ENCODE measurements around the gene CNOT6.
"Not testable (repeated sequence)": the region's sequence is repeated elsewhere in the genome, so short reads cannot be mapped to it uniquely, and the experiment has no call there.

The CNOT6 gene

DNA sequence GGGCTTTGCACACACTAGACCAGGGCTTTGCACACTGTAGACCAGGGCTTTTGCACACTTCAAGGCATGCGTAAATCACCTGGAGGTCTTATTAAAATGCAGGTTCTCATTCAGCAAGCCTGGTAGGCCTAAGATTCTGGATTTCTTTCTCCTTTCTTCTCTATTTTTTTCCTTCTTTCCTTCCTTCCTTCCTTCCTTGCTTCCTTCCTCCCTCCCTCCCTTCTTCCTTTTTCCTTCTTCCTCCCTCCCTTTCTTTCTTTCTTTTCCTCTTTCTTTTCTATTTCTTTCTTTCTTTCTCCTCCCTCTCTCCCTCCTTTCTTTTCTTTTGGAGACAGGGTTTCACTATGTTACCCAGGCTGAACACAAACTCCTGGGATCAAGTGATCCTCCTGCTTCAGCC lies 24.3 kb upstream of the CNOT6 start:
- in situ Hi-C loops (cut with HindIII; ENCODE audit: low pct_ligation_motif_present, low pct_unique_long_range_greater_than_20kb, low sequenced_read_pairs) = no loop called here

DNA sequence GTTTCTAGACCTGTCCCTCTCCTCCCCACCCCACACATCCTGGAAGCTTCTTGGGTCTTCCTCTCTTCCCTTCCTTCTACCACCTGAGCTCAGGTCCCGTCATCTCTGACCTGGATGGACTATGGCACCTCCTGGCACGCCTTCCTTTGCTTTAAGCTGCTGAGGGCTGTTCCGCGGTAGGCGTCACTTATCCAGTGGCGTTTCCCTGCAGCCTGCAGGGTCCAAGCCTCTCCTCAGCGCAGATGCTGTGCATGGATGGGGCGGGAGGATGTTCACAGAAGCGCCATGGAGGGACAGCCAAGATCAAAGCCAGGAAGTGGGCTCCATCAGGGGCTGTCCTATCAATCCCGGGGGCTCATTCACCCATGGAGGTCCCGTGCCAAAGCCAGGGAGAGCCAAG lies 23.8 kb upstream of the CNOT6 start:
- in situ Hi-C loops (cut with HindIII; ENCODE audit: low pct_ligation_motif_present, low pct_unique_long_range_greater_than_20kb, low sequenced_read_pairs) = no loop called here
- DNase-seq = no peak

More for the DNA sequence above, 24.3 kb upstream of the CNOT6 start:
- DNase-seq = no peak

DNA sequence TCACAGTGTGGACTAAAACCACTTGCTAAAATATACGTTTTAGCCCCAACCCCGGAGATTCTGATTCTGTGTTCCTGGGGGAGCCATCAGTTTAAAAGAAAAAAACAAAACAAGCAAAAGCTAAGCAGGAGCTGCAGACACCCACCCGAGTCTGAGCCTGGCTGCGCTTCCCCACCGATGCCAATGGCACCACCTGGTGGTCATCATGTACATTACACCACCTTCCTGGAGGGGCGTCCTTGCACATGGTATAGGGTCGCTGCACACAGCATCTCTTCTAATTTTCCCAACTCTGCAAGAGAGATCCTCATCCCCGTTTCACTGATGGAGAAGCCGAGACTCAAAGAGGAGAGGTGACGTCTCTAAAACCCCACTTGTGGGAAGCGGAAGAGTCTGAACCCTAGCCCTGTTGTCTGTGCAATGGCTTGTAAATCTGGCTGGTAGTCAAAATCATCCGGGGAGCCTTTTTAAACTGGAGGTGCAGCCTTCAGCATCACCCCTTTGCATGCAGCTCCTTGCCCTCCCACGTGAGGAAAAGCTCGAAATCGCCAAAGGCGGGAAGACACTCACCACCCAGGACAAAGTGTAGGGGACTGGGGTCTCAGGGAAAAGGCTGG lies 23.1 kb upstream of the CNOT6 start:
- in situ Hi-C loops (cut with HindIII; ENCODE audit: low pct_ligation_motif_present, low pct_unique_long_range_greater_than_20kb, low sequenced_read_pairs) = no loop called here
- DNase-seq = peak; percentile 35

DNA sequence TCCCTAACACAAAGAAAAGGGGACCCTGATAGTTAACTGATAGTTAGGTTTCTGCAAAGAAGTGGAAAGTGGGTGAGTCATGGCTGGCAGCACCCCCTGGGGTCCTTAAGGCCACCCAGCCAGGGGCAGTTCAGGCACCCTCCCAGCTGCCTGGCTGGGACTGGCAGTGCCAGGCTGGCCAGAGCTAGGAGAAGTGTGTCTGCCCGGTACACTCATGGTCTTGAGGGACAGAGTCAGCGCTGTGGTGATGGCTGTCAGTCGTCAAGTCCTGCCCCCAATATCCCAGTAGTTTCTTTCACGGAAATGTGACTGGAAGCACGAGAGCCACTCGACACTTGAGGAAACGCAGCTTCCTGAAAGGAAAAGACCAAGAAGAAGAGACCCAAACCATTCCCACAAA lies 22.3 kb upstream of the CNOT6 start:
- in situ Hi-C loops (cut with HindIII; ENCODE audit: low pct_ligation_motif_present, low pct_unique_long_range_greater_than_20kb, low sequenced_read_pairs) = no loop called here
- DNase-seq = no peak

DNA sequence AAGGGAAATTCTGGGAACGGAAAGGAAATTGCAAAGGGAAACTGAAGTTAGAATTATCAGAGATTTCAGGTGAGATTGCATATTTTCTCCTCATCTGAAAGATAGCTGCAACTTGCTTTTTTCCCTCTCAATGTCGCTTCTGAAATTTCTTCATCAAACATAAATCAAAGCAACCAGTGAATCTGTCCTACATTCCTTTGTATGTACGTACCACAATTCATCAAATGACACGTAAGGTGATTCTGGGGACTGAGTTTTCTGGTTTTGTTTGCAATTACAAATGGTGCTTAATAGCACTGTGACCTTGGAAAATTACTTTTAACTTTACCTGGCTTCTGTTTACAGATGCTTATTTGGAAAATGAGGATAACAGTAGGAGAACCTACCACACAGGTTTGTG lies 21.9 kb upstream of the CNOT6 start:
- DNase-seq = no peak
- in situ Hi-C loops (cut with HindIII; ENCODE audit: low pct_ligation_motif_present, low pct_unique_long_range_greater_than_20kb, low sequenced_read_pairs) = no loop called here

DNA sequence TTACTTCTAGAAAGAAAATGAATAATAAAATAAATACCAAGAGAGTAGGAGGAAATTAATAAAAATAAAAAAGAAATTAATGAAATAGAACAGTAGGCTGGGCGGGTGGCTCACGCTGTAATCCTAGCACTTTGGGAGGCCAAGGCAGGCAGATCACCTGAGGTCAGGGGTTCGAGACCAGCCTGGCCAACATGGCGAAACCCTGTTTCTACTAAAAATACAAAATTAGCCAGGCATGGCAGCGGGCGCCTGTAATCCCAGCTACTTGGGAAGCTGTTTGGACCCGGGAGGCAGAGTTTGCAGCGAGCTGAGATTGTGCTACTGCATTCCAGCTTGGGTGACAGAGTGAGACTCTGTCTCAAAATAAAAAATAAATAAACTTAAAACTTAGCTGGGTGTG lies 20.8 kb upstream of the CNOT6 start:
- in situ Hi-C loops (cut with HindIII; ENCODE audit: low pct_ligation_motif_present, low pct_unique_long_range_greater_than_20kb, low sequenced_read_pairs); DNase-seq: not testable (repeated sequence)

DNA sequence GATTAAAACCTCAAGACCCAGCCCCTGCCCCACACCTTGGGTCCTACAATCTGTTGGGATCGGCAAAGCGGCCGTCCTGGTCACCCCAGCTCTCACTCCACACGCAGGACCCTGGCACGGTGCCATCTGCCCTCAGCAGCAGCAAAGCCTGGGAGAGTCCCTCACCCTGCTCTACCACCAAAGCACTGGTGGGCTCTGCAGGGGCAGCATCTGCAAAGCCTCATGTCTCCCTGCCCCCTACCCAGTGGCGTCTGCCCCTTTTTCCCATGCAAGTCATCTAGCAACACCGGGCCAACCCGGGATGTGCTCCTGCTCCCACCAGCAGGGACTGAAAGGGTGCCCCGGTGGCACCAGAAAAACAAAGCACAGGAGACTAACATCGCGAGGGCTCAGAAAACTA lies 19.6 kb upstream of the CNOT6 start:
- DNase-seq = no peak
- in situ Hi-C loops (cut with HindIII; ENCODE audit: low pct_ligation_motif_present, low pct_unique_long_range_greater_than_20kb, low sequenced_read_pairs) = no loop called here

DNA sequence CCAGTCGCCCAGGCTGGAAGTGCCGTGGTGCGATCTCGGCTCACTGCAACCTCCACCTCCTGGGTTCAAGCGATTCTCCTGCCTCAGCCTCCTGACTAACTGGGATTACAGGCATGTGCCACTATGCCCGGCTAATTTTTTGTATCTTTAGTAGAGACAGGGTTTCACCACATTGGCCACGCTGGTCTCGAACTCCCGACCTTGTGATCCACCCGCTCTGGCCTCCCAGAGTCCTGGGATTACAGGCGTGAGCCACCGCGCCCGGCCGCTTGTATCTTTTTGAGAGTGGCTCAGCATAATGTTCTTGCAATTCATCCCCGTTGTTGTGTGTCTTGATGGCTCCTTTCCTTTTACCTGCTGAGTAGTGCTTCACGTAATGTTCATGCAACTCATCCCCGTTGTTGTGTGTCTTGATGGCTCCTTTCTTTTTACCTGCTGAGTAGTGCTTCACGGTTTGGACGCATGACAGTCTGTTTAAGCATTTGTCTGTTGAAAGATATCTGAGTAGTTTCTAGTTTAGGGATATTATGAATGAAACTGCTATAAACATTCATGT lies 18.1 kb upstream of the CNOT6 start:
- DNase-seq; in situ Hi-C loops (cut with HindIII; ENCODE audit: low pct_ligation_motif_present, low pct_unique_long_range_greater_than_20kb, low sequenced_read_pairs): not testable (repeated sequence)

DNA sequence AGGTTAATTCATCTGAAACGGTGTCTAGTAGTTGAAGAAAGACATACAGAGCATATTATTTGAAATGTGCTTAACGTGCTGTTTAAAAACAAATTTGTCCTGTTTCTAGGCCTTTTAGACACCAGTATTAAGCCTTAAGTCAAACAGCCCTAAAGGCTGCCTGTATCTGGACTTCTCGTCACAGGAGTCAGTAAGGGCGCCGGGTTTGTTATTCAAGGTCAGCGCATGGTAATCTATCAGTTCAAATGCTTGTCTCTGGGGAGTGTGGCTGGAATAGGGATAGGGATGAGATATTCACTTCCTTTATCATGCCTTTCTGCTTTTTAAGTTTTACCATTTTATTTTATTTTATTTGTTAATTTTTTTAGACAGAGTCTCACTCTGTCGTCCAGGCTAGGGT lies 9.4 kb upstream of the CNOT6 start:
- in situ Hi-C loops (cut with HindIII; ENCODE audit: low pct_ligation_motif_present, low pct_unique_long_range_greater_than_20kb, low sequenced_read_pairs) = no loop called here
- DNase-seq = no peak

DNA sequence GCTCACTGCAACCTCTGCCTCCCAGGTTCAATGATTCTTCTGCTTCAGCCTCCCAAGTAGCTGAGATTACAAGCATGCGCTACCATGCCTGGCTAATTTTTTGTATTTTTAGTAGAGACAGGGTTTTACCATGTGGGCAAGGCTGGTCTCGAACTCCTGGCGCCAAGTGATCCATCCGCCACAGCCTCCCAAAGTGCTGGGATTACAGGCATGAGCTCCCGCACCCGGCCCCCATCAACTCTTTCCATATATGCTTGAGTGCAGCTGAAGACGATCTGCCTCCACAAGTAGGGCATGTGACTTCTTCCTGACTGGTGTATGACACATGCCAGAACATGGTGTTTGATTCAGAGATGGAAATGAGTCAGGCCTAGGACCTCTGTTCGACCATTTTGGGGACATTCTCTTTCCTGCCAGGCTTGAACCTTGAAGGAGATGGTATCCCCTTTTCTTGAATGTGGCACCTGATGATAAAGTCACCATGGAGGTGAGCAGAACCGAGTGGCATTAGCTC lies 7.5 kb upstream of the CNOT6 start:
- in situ Hi-C loops (cut with HindIII; ENCODE audit: low pct_ligation_motif_present, low pct_unique_long_range_greater_than_20kb, low sequenced_read_pairs) = no loop called here
- no peak for DNase-seq

DNA sequence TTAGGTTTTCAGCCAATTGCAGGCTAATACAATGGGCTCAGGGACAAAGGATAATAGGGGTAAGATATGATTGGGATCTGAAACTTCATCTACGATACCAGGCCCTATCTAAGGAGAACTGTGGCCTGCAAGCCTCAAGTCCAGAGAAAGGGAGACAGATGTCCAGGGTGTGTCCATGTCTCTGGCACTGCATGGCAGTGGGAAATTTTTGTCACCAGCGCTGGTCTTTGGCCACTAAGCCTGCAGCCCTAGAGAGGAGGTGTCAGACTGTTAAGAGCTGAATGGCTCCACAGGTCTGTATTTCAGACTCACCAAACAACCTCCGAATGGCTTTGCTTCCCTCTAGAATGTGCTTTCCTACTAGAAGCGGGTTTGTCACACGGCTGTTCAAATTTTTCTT lies 6.6 kb upstream of the CNOT6 start:
- in situ Hi-C loops (cut with HindIII; ENCODE audit: low pct_ligation_motif_present, low pct_unique_long_range_greater_than_20kb, low sequenced_read_pairs) = no loop called here
- no peak for DNase-seq

DNA sequence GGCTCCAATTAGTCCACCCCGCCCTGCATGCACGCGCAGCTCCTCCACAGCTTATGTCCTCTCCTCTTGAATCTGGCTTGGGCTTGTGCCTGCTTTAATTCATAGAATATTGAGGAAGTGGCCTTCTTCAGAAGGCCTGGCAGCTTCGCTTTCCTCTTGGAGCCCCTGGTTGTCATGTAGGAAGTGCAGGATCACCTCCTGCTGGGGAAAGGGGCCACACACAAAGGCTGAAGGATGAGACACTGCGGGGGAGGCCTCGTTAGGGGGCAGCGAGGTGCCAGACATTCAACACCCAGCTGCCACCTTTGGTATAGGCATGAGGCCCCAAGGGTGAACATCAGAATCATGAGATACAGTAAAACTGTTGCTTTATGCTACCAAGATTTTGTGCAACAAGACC lies 2.7 kb upstream of the CNOT6 start:
- DNase-seq = no peak
- in situ Hi-C loops (cut with HindIII; ENCODE audit: low pct_ligation_motif_present, low pct_unique_long_range_greater_than_20kb, low sequenced_read_pairs) = no loop called here

DNA sequence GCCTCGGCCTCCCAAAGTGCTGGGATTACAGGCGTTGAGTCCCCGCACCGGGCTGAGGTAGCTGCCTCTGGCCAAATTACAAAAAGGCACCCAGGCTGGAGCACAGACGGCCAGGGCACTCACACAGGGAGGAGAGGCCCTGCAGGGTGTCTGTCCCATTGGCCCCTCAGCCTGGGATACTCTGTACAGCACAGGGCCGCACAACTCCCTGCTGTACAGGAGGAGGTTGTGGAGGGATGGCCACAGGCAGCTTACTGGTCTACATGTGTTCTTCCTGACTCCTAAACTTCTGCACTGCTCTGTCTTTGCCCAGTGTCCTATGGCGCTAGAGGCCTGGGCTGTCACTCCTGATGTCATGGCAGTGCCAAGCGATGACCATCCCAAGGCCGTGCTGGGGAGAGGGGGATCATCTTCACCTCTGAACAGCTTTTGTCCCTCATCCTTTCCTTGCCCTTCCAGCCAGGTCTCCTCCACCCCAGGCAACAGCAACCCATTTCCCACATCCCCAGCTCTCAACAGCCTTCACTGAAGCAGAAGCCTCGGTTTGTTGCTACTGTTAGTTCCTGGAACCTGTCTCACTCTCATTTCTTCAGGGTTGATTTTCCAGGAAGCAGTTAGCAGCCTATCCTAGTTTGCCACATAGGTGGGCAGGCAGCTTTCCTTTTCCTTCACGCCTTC lies 1.8 kb upstream of the CNOT6 start:
- in situ Hi-C loops (cut with HindIII; ENCODE audit: low pct_ligation_motif_present, low pct_unique_long_range_greater_than_20kb, low sequenced_read_pairs) = no loop called here
- no peak for DNase-seq

DNA sequence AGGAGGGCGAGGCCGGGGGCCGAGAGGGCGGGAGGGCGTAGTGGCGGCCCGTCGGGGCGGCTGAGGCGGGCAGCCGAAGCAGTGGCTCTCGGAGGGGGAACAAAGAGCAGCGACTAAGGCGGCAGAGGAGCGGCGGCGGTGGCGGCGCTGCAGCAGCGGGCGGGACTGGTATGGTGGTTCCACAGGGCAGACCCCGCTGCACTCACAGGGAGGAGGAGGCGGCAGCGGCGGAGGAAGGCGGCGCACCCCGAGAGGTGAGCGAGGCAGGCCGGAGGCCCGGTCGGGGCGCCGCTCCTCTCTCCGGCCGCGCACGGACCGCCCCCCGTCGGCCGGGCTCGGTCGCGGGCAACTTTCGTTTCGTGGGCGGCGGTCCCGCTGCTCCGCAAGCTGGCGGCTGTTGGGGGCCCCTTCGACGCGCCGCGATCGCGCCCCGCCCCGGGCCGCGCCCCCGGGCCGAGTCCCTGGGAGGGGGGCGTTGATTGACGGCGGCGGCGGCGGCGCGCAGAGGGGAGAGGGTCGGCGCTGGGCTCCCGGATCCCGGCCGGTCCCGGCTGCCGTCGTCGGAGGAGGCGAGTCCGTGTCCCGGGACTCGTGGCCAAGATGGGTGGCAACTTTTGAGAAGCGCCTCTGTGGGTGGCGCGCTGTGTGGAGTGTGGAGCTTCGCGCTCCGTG lies 467 bp downstream of the CNOT6 start:
- DNase-seq = peak; percentile 22
- in situ Hi-C loops (cut with HindIII; ENCODE audit: low pct_ligation_motif_present, low pct_unique_long_range_greater_than_20kb, low sequenced_read_pairs) = no loop called here

DNA sequence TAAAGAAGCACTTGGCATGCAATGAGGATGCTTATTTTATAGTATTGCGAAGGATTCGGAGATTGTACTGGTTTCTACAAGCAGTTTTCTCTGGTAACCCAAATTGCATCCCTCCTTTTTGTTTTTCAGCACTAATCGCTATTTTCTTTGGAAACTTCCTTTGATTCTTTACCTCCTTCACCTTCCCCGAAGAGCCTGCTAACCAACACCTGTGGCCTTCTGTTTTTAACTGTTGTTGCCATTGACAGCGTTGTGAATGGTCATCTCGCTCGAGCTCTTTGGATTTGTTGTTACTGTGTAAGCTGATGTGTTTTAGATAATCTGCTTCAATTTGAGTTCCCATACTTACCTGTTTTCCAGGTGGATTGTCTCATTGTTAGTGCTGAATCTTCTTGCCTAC lies 1.1 kb downstream of the CNOT6 start:
- in situ Hi-C loops (cut with HindIII; ENCODE audit: low pct_ligation_motif_present, low pct_unique_long_range_greater_than_20kb, low sequenced_read_pairs) = no loop called here
- no peak for DNase-seq

DNA sequence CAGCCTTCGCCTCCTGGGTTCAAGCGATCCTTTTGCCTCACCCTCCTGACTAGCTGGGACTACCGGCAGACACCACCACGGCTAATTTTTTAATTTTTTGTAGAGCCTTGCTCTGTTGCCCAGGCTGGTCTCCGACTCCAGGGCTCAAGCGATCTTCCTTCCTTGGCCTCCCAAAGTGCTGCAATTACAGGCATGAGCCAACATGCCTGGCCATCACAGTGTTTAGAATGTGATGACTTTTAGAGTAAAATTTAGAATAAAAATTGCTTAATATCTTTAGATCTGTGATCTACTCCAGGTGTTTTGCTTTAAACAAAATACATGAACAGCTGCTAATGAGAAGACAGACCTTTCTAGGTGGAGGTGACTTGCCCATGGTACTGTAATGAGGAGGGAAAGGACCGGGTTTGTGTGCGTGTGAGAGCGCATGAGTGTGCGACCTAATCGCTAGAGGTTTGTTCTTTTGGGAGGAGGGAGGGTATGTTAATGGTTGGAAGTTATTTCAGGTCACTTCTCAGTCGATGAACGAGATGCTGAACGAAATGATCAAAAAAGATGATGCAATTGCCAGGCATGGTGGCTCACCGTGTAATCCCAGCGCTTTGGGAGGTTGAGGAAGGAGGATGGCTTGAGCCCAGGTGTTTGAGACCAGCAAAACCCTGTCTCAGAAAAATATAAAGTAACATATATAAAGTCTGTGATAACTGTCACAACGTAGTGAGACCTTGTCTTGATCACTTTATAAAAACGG lies 2.0 kb downstream of the CNOT6 start:
- DNase-seq = no peak
- in situ Hi-C loops (cut with HindIII; ENCODE audit: low pct_ligation_motif_present, low pct_unique_long_range_greater_than_20kb, low sequenced_read_pairs) = no loop called here

DNA sequence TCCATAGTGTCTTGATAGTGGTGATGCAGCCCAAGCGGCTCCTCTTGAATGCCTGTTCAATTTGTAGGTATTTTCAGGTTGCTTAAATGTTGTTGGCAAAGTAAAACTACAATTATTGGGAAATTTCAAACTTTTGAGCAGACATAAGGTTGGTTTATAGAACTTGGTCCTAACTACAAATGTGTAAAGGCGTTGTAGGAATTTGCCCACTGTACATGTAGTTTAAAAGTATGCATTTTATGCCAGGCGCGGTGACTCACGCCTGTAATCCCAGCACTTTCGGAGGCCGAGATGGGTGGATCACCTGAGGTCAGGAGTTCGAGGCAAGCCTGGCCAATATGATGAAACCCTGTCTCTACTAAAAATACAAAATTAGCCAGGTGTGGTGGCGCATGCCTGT lies 2.6 kb downstream of the CNOT6 start:
- DNase-seq; in situ Hi-C loops (cut with HindIII; ENCODE audit: low pct_ligation_motif_present, low pct_unique_long_range_greater_than_20kb, low sequenced_read_pairs): not testable (repeated sequence)

DNA sequence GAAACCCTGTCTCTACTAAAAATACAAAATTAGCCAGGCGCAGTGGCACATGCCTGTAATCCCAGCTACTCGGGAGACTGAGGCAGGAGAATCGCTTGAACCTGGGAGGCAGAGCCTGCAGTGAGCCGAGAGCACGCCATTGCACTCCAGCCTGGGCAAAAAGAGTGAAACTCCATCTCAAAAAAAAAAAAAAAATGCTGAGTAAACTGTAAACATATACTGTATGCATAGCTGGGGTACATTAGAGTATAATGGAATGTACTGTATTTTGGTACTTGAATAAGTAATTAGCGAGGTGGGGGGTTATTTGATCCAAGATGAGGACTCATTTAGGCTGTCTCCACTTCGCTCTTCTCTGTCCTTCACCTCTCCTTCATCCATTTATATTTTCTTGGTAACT lies 3.7 kb downstream of the CNOT6 start:
- in situ Hi-C loops (cut with HindIII; ENCODE audit: low pct_ligation_motif_present, low pct_unique_long_range_greater_than_20kb, low sequenced_read_pairs) = not testable (repeated sequence)

DNA sequence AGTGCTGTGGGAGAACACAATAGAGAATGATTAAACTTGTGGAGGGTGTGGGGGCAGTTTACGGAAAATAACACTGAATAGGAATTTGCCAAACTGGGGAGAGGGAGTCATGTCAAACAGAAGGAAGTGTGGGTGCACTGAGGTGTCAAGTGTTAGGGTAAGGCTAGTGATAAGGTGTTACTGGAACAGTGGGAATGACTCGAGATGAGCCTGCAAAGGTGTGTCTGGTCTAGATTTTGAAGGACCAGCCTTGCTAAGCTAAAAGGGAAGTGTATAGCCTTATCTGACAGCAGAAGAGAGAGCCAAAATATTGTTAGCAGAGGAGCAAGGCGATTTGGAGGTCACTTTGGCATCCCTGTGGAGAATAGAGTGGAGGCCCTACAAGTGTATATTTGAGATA lies 4.2 kb downstream of the CNOT6 start:
- in situ Hi-C loops (cut with HindIII; ENCODE audit: low pct_ligation_motif_present, low pct_unique_long_range_greater_than_20kb, low sequenced_read_pairs) = no loop called here
- DNase-seq = no peak

More for the DNA sequence above, 3.7 kb downstream of the CNOT6 start:
- not testable (repeated sequence) for DNase-seq
